GM12865 (cell line): ENCODE measurements around the gene VAMP3.
"Not testable (repeated sequence)": the region's sequence is repeated elsewhere in the genome, so short reads cannot be mapped to it uniquely, and the experiment has no call there.

Experiments used
- DNase-seq: peaks from one replicate; pipeline ENCODE4 v3.0.0; 2010; ENCODE audit warnings: low read depth
- H3K4me3 ChIP-seq: 2 replicates; pipeline ENCODE4 v1.5.1; 2011; ENCODE audit warnings: mild to moderate bottlenecking, low read depth, low read length, control low read depth
- CTCF ChIP-seq: IDR thresholded peaks from 2 replicates; pipeline ENCODE4 v1.5.1; 2011; ENCODE audit warnings: low read length, control low read depth, low read depth, inconsistent platforms; ENCODE audit not compliant: insufficient read depth; ENCODE audit errors: missing control alignments

VAMP3 gene

GRCh38 chr1:7783826-7784491 lies 12.9 kb downstream of the VAMP3 start, which contains the start of gene PER3:
Gene PER3 (plus strand): TSS chr1:7784291. CDS start chr1:7784878, 587 bp downstream.
- DNase-seq: peak; percentile 96
- no peak for TF ChIP-seq CTCF
- H3K4me3 ChIP-seq: peak within 1 kb of the TSS; percentile 60

DNA sequence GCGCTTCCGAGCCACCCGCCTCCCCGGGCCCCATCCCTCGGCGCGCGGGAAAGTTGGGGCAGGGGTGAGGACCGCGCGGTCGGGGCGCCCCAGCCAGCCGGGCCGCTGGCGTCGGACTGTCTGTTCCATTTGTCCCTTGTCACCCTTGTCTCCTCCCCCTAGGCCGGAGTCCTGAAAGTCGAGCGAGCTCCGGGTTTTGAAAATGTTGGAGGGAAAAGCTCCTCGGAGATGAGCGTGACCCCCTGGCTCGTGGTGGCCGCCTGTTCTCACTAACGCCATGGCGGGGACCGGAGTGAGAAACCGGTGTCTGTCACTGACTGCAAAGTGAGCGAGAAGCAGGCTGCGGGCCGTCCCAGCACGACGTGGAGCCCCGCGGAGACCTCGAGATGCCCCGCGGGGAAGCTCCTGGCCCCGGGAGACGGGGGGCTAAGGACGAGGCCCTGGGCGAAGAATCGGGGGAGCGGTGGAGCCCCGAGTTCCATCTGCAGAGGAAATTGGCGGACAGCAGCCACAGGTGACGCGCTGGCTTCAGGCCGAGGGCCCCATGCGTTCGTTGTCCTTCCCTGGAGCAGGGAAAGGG lies 13.5 kb downstream of the VAMP3 start:
- peak overlapping the region; percentile 21; the same call in 1 of the 2 replicates for H3K4me3 ChIP-seq
- peak; percentile 13 for DNase-seq
- no peak for TF ChIP-seq CTCF

GRCh38 chr1:7785108-7785507 lies 14.0 kb downstream of the VAMP3 start:
- no peak for TF ChIP-seq CTCF
- DNase-seq: no peak
- no peak overlapping the region for H3K4me3 ChIP-seq

GRCh38 chr1:7786795-7787194 lies 15.7 kb downstream of the VAMP3 start:
- no peak overlapping the region for H3K4me3 ChIP-seq
- no peak for TF ChIP-seq CTCF
- no peak for DNase-seq

GRCh38 chr1:7789828-7790227 lies 18.7 kb downstream of the VAMP3 start:
- H3K4me3 ChIP-seq: no peak overlapping the region
- DNase-seq: no peak
- no peak for TF ChIP-seq CTCF

DNA sequence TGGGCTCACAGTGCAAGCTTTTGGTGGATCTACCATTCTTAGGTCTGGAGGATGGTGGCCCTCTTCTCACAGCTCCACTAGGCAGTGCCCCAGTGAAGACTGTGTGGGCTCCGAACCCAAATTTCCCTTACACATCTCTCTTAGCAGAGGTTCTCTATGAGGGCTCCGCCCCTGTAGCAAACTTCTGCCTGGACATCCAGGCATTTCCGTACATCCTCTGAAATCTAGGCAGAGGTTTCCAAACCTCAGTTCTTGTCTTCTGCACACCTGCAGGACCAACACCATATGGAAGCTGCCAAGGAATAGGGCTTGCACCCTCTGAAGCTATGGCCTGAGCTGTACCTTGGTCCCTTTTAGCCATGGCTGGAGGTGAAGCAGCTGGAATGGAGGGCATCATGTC lies 19.9 kb downstream of the VAMP3 start:
- not testable (repeated sequence) for H3K4me3 ChIP-seq, DNase-seq

GRCh38 chr1:7795406-7795805 lies 24.3 kb downstream of the VAMP3 start:
- no peak for TF ChIP-seq CTCF
- no peak for DNase-seq
- H3K4me3 ChIP-seq: no peak overlapping the region
